ENCODE data around the gene TYMP.
A peak's percentile ranks its signal among the peaks of the same experiment; 100 is the strongest.
"Not testable (repeated sequence)": the region's sequence is repeated elsewhere in the genome, so short reads cannot be mapped to it uniquely, and the experiment has no call there.

Gene TYMP

DNA sequence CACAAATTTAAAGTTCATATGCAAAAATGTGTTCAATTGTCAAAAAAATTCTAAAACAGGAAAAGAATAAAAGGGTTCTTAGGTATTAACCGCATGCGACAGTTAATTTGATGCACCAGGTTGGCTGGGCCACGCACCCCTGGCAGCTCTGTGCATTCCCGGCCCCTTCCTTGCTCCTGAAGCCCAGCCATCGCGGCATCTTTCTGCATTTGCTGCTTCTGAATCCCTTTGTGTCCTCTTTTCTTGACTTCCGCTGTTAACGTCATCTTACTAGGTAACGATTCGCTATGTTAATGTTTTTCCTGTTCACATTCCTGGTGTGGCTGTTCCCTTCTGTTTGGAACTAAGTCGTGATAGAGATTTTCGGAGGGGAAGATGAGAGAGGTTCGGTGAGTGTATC is 8.0 kb upstream of the TYMP start:
- no peak for FAIRE-seq

DNA sequence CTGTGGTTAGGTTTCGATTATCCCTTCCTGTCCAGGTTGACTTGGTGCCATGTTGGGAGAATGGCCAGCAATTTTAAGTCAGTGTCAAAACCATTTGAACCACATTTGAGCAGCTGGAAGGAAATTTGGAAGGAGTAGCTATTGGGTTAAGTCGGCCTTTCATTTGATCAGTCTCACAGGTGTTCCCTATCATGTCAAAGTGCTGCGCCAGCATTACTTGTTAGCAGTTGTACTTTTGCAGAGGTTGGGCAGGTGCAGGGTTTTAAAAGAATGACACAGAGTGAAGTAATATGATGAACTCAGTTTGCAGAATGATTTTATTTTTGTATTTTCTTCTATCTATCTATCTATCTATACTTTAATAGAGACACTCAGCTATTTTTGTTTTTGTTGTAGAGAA is 6.4 kb upstream of the TYMP start:
- FAIRE-seq, result no peak

DNA sequence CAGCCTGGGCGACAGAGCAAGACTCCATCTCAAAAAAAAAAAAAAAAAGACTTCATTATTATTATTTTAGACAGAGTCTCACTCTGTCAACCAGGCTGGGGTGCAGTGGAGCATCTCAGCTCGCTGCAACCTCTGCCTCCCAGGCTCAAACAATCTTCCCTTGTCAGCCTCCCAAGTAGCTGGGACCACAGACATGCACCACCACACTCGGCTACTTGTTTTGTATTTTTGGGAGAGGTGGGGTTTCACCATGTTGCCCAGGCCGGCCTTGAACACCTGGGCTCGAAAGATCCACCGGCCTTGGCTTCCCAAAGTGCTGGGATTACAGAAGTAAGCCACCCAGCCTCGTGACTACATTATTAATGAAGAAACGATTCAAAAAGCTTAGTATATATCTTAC is 5.3 kb upstream of the TYMP start:
- no peak for FAIRE-seq

DNA sequence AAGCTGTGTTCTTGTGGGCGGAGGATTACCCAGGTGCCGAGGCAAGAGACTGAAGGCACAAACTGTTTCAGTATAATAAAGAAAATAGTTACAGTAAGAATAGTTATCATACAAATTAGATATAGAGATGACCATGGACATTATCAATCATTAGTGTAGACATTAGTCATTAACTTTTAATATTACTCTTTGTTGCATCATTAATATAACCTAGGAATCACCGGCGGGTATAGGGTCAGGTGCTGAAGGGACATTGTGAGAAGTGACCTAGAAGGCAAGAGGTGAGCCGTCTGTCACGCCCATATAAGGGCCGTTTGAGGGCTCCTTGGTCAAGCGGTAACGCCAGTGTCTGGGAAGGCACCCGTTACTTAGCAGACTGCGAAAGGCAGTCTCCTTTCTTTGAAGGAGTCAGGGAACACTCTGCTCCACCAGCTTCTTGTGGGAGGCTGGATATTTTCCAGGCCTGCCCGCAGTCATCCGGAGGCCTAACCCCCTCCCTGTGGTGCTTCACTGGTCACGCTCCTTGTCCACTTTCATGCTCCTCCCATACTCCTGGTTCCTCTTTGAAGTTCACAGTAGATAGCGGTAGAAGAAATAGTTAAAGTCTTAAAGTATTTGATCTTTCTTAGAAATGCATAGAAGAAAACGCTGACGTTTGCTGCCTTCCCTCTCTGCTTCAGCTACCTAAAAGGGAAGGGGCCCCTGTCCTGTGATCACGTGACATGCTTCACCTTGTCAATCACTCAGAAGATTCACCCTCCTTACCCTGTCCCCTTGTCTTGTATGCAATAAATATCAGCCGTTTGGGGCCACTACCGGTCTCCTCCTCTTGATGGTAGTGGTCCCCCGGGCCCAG is 4.3 kb upstream of the TYMP start:
- FAIRE-seq, result not testable (repeated sequence)

DNA sequence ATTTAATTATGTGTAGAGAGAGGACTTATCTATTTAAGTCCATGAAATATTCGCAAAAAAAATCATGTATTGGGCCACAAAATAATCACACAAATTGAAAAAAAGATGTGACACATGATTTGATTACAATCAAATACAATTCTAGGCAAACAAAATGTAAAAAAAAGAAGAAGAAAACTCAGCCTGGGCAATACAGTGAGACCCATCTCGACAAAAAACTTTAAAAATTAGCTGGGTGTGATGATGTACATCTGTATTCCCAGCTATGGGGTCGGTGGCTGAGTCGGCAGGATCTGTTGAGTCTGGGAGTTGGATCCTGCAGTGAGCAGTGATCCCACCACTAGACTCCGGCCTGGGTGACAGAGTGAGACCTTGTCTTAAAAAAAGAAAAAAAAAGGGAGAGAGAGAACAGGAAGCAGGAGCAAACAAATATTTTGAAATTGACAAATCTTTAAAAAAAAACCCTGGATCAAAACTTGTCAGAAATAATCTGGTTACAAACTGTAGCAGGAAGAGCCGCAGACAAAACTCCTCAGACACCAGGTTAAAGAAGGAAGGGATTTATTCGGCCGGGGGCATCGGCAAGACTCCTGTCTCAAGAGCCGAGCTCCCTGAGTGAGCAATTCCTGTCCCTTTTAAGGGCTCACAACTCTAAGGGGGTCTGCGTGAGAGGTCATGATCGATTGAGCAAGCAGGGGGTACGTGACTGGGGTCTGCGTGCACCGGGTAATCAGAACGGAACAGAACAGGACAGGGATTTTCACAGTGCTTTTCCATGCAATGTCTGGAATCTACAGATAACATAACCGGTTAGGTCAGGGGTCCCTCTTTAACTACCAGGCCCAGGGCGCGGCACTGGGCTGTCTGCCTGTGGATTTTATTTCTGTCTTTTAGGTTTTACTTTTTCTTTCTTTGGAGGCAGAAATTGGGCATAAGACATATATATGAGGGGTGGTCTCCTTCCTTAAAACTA is 3.3 kb upstream of the TYMP start:
- no peak for FAIRE-seq

DNA sequence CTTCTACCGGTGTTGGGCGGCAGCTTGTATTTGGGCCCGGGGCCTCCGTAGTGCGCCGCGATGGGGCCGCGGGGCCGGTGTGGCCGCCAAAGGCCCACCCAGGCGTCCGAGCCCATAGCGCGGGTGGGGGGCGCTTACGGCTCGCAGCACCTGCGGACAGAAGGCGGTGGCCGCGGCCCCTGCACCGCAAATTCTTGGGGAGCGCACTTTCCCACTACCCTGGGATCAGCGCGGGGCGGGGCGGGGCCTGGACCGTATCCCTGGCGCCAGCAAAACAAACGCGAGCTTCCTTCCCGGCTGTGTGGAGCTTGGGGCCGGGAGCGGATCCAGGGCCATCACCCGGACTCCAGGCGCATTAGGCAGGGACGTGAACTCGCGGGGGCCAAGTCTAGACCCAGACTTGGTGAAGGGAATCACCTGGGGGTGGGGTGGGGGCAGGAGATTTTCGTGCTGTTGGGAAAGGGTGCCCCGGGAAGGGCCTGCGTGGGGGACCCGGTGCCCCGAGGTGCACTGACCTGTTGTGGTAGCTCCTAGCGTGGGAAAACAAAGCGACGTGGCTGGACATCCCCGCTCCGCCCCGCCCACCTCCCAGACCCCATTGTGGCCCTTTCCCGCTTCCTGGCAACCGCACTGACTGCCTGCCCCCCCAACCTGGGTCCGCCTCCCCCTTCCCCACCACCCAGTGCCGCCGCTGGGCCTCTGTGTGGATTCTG is 2.3 kb upstream of the TYMP start:
- no peak for FAIRE-seq

DNA sequence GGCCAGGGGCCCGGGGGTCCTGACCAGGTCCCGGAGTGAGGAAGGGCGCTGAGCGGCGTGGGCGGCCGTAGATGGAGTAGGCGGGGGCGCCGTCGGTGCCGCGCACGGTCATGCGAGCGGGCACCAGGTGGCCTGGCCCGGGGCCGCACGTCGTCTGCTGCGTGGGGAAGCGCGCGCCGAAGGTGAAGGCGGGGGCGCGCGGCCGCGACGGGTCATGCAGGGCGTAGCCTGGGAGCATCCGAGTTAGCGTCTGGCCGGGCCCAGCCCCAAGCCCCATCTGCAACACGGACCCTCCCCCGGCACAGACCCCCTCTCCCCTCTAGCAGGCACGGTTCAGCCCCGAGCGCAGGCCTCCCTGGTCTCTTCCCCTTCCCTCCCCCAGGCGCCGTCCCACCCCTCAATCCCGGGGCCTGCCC is 1.7 kb upstream of the TYMP start:
- no peak for FAIRE-seq

DNA sequence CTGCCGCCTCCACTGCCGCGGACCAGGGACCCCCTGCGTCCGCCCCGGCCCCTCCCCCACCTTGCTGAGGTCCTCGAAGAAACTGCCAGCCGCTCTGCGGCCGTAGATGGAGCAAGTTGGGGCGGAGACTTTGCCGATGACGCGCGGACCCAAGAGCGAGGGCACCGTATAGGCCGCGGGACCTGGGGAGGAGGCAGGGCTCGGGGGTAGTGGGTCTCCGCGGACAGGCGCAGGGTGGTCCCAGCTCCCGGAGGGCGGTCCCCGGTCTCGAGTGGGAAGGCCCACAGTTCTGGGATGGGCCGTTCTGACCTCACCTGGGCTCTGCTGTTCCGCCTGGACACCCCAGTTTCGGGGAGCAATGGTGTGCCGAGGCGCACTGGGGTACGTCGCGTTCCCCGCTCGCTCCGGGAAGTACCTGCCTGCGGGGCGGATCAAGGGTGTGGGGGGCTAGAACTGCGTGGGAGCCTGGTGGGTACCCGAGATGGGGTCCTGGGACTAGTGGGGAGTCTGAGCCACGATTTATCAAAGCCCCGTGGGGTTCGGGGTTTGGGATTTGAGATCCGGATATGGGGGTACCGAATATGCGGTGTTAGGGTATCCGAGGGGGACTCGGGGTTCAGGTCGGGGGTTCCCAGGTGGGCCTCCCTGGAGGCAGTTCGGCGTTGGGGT is 1.2 kb upstream of the TYMP start:
- FAIRE-seq, result no peak

DNA sequence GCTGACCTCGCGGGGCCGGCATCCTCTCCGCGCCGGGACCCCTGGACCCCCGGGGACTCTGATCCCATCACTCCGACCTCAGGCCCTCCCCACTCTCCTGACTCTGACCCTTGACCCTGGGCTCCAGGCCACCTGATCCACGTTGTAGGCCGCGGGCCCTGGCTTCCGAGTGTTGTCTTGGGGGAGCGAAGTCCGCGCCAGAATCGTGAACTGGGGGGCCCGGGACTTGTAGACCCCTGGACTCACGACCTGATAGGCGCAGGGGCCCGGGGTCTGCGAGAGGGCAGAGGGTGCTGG is 716 bp upstream of the TYMP start:
- no peak for FAIRE-seq

DNA sequence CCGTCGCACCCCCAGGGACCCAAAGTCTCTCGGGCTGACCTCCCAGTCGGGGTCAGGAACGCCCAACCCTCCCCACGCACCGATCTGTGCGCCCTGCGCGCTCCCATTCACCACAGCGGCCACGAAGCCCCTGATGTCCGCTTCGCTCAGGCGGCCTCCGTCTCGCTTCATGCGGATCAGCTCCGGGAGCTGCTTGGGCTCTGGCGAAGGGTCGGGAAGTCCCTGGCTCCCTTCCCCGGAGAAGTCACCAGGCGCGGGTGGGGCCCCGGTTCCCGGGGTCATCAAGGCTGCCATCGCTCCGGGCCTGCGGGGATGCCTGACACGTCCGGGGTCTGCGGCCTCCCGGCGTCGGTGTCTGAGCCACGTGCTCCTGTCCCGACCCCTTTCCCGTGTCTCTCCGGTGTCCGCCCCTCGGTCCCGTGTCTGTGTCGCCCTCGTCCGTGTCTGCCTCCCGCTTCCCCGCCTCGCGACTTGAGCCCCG is 356 bp downstream of the TYMP start:
- no peak for FAIRE-seq

DNA sequence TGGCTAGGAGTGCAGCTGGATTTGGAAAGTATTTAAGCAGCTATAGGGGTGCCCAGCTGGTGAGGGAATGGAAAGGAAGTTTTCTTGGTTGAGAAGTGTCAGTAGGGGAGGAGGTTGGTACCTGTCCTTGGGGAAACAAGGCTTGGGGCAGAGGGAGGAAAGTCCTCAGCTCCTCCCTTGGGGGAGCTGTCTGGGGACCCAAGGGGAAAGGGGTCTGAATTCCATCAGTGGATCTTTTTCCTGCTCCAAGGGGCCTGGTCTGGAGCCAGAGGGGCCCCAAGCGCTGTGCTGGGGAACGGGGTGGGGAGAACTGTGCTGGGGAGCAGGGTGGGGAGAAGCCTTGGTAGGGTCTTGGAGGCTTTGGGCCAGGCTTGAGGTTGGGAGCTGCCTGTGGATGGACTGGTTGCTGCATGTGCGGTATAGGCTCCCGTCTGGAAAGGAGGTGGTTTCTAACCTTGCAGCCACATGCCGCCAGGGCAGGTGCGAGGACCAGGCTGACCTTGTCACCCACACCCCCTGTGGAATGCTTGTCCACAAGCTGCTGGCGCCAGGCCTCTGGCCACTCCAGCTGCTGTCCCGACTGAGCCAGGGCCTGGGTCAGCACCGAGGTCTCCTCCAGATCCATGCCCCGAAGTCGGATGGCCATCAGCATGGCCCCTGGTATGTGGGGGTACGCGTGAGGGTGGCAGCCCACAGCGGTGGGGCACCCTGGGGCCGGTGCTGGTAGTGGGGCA is 963 bp downstream of the TYMP start:
- FAIRE-seq, result no peak

DNA sequence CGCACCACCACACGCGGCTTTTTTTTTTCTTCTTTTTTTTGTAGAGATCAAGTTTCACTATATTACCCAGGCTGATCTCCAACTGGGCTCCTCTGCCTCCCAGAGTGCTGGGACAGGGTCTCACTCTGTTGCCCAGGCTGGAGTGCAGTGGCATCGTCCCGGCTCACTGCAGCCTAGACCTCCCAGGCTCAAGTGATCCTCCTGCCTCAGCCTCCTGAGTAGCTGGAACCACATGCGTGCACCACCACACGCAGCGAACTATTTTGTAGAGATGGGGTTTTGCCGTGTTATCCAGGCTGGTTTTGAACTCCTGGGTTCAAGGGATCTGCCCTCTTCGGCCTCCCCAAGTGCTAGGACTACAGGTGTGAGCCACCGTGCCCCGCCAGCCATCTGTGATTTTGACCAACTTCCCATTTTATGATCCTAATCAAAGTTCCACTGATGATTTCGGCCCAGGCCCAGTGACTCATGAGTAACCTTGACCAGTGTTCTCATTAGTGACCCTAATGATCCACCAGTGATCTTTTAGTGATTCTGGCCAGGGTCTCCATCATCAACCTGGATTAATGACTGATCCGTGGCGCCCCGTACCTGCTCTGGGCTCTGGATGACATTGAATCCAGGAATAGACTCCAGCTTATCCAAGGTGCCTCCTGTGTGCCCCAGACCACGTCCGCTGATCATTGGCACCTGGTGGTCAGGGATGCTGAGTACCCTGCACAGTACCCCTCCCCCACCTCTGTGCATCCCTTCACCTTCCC is 1.7 kb downstream of the TYMP start:
- no peak for FAIRE-seq

DNA sequence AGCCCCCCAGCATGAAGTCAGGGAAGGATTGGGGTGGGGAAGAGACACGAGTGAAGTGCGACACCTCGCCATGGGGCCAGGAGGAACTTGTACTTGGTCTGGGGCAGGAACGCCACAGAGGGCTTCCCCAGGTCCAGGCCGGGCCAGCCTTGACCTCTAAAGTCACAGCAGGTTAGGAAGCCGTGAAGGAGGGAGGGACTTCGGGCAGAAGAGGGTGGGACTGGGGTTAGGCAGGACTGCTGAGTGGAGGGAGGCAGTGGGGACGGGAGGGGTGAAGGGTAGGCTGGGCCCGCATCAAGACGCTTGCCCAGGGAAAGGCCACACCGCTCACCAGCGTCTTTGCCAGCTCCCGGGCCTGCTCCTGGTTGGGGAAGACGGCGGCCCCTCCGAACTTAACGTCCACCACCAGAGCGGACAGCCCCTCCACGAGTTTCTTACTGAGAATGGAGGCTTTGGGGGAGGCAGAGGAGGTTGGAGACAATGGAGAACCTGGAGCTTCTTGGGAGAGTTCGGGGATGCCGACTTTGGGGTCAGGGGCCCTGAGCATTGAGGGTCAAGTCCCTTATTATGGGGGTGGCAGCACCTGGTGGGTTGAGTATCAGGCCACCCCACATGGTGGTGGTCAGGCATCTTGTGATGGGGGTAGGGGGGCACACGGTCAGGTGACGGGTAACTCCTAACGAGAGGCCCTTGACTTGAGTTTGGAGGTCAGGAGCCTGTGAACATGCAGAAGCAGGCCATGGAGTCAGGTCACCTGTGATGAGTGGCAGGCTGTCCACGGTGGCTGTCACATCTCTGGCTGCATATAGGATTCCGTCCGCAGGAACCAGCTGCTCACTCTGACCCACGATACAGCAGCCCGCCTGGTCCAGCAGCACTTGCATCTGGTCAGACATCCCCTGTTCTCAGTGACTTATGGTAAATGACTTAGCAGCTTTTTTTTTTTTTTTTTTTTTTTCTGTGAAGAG is 2.7 kb downstream of the TYMP start:
- FAIRE-seq, result no peak

DNA sequence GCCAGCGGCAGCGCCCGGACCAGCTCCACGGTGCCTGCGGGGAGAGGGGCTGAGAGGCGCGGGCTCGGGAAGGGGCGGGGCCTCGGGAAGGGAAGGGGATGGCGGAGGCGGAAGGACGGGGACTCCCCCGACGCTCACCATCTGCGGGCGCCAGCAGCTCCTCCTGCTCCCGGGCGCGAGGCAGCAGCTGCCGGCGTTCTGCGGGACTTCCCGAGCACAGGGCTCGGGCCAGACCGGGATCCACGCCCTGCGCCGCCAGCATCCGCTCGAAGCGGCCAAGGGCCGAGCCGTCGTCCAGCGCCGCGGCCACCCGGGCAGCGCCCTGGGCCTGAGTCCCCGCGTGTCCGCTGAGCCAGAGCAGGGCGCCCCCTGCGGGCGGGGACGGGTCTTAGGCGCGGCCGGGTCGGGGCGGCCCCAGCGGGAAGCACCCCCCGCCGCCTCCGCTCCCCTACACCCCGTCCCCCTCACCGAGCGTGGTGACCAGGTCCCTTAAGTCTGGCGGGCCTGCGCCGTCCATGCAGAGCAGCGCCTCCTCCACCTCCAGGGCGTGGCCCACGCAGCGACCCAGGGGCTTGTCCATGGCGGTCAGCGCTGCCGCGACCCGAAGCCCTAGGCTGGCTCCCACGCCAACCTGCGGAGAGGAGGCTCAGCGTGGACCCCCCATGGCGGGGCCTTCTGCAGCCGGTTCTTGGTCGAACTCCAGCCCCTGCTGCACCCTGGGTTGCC is 3.5 kb downstream of the TYMP start:
- no peak for FAIRE-seq

DNA sequence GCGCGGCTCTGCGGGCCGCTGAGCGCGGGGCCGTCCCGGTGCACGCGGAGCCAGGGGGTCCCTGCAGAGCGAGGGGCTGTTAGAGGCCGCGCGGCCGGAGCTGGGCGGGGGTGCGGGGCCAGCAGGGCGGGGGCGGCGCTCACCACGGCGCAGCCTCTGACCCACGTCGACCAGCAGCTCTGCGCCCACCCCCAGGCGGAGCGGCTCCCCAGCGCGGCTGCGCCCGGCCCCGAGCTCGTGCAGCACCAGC is 4.0 kb downstream of the TYMP start:
- FAIRE-seq, result no peak

DNA sequence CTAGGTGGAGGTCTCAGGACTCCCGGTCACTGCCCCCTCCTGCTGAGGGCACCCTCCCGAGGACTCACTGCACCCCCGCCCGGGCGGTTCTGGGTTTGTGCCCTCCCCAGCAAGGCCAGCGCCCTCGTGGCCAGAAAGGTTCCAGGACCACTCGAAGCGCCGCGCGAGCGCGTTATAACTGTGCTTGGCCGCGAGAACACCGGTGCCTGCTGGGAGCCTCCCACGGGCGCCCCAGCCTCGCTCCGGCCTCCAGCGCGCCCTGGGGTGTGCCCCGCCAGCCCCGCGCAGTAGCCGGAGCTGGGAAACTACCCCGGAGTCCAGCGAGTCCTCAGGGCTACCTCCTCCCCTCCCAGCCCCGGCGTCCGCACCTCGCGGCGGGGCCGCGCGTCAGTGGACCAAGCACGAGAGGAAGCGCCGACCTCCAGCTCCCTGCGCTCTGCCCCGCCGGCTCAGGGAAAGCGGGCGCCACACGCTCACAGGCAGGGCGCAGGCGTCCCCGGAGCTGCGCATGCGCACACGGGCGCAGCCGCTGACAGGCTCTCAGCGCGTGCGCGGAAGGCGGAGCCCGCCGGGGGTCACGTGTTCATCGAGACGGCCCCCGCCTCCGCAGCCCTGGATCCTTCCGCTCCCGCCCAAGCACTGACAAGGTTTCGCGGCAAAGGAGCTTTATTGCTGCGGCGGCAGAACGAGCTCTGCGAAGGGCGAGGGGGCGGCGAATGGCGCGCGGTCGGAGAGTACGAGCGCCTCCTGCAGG is 4.5 kb downstream of the TYMP start, which contains the start of gene SCO2:
Gene SCO2 (minus strand): TSS at position 495 of the 754 bp plus-strand sequence. CDS start 1,187 bp downstream, outside the sequence.
- peak; percentile 50 for FAIRE-seq

DNA sequence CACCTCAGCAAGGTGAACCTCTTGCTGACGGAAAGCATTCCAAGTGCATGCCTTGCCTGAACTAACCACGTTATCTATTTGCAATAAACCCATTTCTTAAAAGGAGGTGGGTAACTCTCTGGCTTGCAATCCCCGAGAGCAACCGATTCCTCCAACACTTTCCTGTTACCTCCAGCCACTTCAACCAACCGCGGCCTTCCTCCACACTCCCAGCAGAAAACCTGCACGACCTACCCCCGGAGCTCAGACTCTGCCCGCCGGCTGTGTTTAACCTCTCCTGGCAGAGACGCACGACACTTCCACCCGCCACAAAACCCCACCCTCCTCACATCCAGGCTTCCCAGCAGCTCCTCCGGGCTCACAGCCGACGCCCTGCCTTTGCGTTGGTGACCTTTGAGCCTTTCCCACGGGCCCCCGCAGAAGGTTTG is 5.1 kb downstream of the TYMP start:
- no peak for FAIRE-seq

Measured in endometrium (tissue), 2 donors.